SK-N-SH treated with all-trans-retinoic acid at 6 μM for 48 hours (cell line): ENCODE results near the gene GBX1.
A peak's percentile ranks its signal among the peaks of the same experiment; 100 is the strongest.

ENCODE experiments used
- ATAC-seq: fragments of 200-7000 bp; cut with Tn5 transposase; 3 replicates; pipeline ENCODE4 v1.9.1; 2020; ENCODE audit warnings: mild to moderate bottlenecking, moderate library complexity
- ARNTL ChIP-seq: fragments of 450-650 bp; formaldehyde crosslinking; IDR thresholded peaks from 2 replicates; pipeline ENCODE4 v1.5.0; 2020; ENCODE audit warnings: low read depth, mild to moderate bottlenecking, moderate library complexity, borderline replicate concordance
- BACH2 ChIP-seq: fragments of 250-450 bp; sonication (Bioruptor Pico); IDR thresholded peaks from 2 replicates; pipeline ENCODE4 v1.9.0; 2021; ENCODE audit warnings: mild to moderate bottlenecking, borderline replicate concordance
- CREB5 ChIP-seq: fragments of 250-450 bp; sonication (Bioruptor Pico); IDR thresholded peaks from 2 replicates; pipeline ENCODE4 v1.5.1; 2020; ENCODE audit warnings: low read depth, mild to moderate bottlenecking, moderate library complexity
- CSDC2 ChIP-seq: fragments of 250-450 bp; sonication (Bioruptor Pico); IDR thresholded peaks from 2 replicates; pipeline ENCODE4 v1.5.0; 2020; ENCODE audit warnings: mild to moderate bottlenecking, moderate library complexity
- CSRNP3 ChIP-seq: fragments of 250-450 bp; sonication (Bioruptor Pico); IDR thresholded peaks from 2 replicates; pipeline ENCODE4 v1.5.1; 2021; ENCODE audit warnings: mild to moderate bottlenecking, moderate library complexity
- ESRRG ChIP-seq: fragments of 250-450 bp; sonication (Bioruptor Pico); IDR thresholded peaks from 2 replicates; pipeline ENCODE4 v1.6.1; 2021; ENCODE audit warnings: mild to moderate bottlenecking
- PATZ1 ChIP-seq: fragments of 250-450 bp; sonication (Bioruptor Pico); IDR thresholded peaks from 2 replicates; pipeline ENCODE4 v1.8.0; 2020; ENCODE audit warnings: mild to moderate bottlenecking, moderate library complexity, borderline replicate concordance
- POU6F1 ChIP-seq: fragments of 250-450 bp; sonication (Bioruptor Pico); IDR thresholded peaks from 2 replicates; pipeline ENCODE4 v1.8.0; 2021; ENCODE audit warnings: low read depth, mild to moderate bottlenecking, moderate library complexity, borderline replicate concordance
- PPARA ChIP-seq: fragments of 250-450 bp; sonication (Bioruptor Pico); IDR thresholded peaks from 2 replicates; pipeline ENCODE4 v1.5.0; 2020; ENCODE audit warnings: mild to moderate bottlenecking, borderline replicate concordance
- TCF4 ChIP-seq: fragments of 250-450 bp; sonication (Bioruptor Pico); IDR thresholded peaks from 2 replicates; pipeline ENCODE4 v1.8.0; 2021; ENCODE audit warnings: mild to moderate bottlenecking, moderate library complexity, borderline replicate concordance
- TSHZ2 ChIP-seq: fragments of 250-450 bp; sonication (Bioruptor Pico); IDR thresholded peaks from 2 replicates; pipeline ENCODE4 v1.5.0; 2020; ENCODE audit warnings: mild to moderate bottlenecking, moderate library complexity
- ZC3H10 ChIP-seq: fragments of 250-450 bp; sonication (Bioruptor Pico); IDR thresholded peaks from 2 replicates; pipeline ENCODE4 v1.5.1; 2021; ENCODE audit warnings: mild to moderate bottlenecking, moderate library complexity
- ZFP30 ChIP-seq: fragments of 450-650 bp; formaldehyde crosslinking; IDR thresholded peaks from 2 replicates; pipeline ENCODE4 v1.5.0; 2022; ENCODE audit warnings: mild to moderate bottlenecking, moderate library complexity
- ZNF565 ChIP-seq: fragments of 450-650 bp; formaldehyde crosslinking; conservative IDR thresholded peaks from 2 replicates; pipeline ENCODE4 v1.5.0; 2020; ENCODE audit warnings: low read depth, mild to moderate bottlenecking, moderate library complexity
- ZNF70 ChIP-seq: fragments of 450-650 bp; formaldehyde crosslinking; IDR thresholded peaks from 2 replicates; pipeline ENCODE4 v1.5.0; 2020; ENCODE audit warnings: mild to moderate bottlenecking, moderate library complexity

GBX1 gene

GRCh38 chr7:151168787-151169162, 1.3 kb upstream of the GBX1 start (continued):
- no peak for TF ChIP-seq TSHZ2 (CRISPR knock-in tag)
- TF ChIP-seq ZNF565 (CRISPR knock-in tag): no peak
- no peak for TF ChIP-seq PATZ1 (CRISPR knock-in tag)

- ATAC-seq: peak; percentile 73
- TF ChIP-seq BACH2 (CRISPR knock-in tag): no peak
- TF ChIP-seq ARNTL: no peak
- no peak for TF ChIP-seq ZNF70 (CRISPR knock-in tag)
- TF ChIP-seq CSRNP3 (CRISPR knock-in tag): no peak
- no peak for TF ChIP-seq TCF4 (CRISPR knock-in tag)
- no peak for TF ChIP-seq PPARA
- TF ChIP-seq TSHZ2 (CRISPR knock-in tag): no peak
- TF ChIP-seq POU6F1: no peak
- no peak for TF ChIP-seq ZFP30
- no peak for TF ChIP-seq CREB5 (CRISPR knock-in tag)
- no peak for TF ChIP-seq PATZ1 (CRISPR knock-in tag)
- no peak for TF ChIP-seq ESRRG (CRISPR knock-in tag)
- no peak for TF ChIP-seq CSDC2 (CRISPR knock-in tag)
- TF ChIP-seq ZC3H10 (CRISPR knock-in tag): no peak
- TF ChIP-seq ZNF565 (CRISPR knock-in tag): no peak
These were observed 701 bp upstream of the GBX1 start for GRCh38 chr7:151168003-151168786.
